A673 (cell line): Measurements from ENCODE around the gene KRT77.

Experiments used
- CTCF ChIP-seq: fragments of 300-800, 200-600 bp; sonication (generic); conservative IDR thresholded peaks from 2 replicates; pipeline ENCODE4 v1.5.1; 2017; ENCODE audit warnings: low read depth, mild to moderate bottlenecking, antibody characterized with exemption, low read length, moderate library complexity, mixed read lengths
- EZH2 ChIP-seq: fragments of 200-600 bp; sonication (generic); IDR thresholded peaks from 2 replicates; pipeline ENCODE4 v1.6.1; 2017; ENCODE audit warnings: borderline replicate concordance, low read depth, mild to moderate bottlenecking, mixed read lengths, antibody characterized with exemption, low read length; ENCODE audit not compliant: poor library complexity, severe bottlenecking

- no peak for TF ChIP-seq CTCF
- no peak for TF ChIP-seq EZH2
Observed at GRCh38 chr12:52703424-52703823, at the start of gene KRT77.
